PC-9 (cell line): ENCODE results near the gene ARHGEF17. TPM values are rescaled to one million over a fixed set of nuclear protein-coding genes. Genes with fewer than 3 reads are reported as not detected.

Experiments used
- BruUV-seq: library from RNA; stranded (reverse); fragments of 400-500 nt; replicated peaks from 2 replicates; lab custom pipeline; 2021; lab: Mats Ljungman, UMichigan
- CTCF ChIA-PET: fragments of 300-600 bp; sonication (Branson Sonifier 250); formaldehyde crosslinking; loops from one replicate; lab custom pipeline; 2022; ENCODE audit warnings: antibody characterized with exemption; lab: Charles Lee
- POLR2A ChIA-PET: fragments of 300-600 bp; sonication (Branson Sonifier 250); formaldehyde crosslinking; loops from one replicate; lab custom pipeline; 2022; ENCODE audit warnings: antibody characterized with exemption; ENCODE audit not compliant: unreplicated experiment; lab: Charles Lee
- DNase-seq, 2 experiments: peaks; one replicate each; pipeline versions ENCODE4 v3.0.0 to v3.0.0-alpha.2; 2015 to 2022; ENCODE audit warnings: mixed read lengths in 1 of 2
- H2AFZ ChIP-seq: fragments of 200-600 bp; sonication (generic); 2 replicates; pipeline ENCODE4 v1.8.1; 2017; ENCODE audit warnings: antibody characterized with exemption
- H3F3A ChIP-seq: fragments of 200-600 bp; sonication (generic); 2 replicates; pipeline ENCODE4 v1.8.1; 2017; ENCODE audit warnings: antibody characterized with exemption, mild to moderate bottlenecking, low read depth; ENCODE audit not compliant: insufficient read depth
- H3K27ac ChIP-seq: fragments of 200-600 bp; sonication (generic); 2 replicates; pipeline ENCODE4 v1.6.1; 2016; ENCODE audit warnings: mixed run types
- H3K27me3 ChIP-seq: fragments of 200-600 bp; sonication (generic); 2 replicates; pipeline ENCODE4 v1.6.1; 2016; ENCODE audit warnings: low read depth, mixed run types; ENCODE audit not compliant: insufficient read depth
- H3K36me3 ChIP-seq: fragments of 200-600 bp; sonication (generic); 2 replicates; pipeline ENCODE4 v1.6.1; 2016; ENCODE audit warnings: low read depth, mixed run types
- H3K4me1 ChIP-seq: fragments of 200-600 bp; sonication (generic); replicated peaks from 2 replicates; pipeline ENCODE4 v1.6.1; 2016; ENCODE audit warnings: mixed run types; ENCODE audit not compliant: insufficient read depth
- H3K4me2 ChIP-seq: fragments of 200-600 bp; sonication (generic); 2 replicates; pipeline ENCODE4 v1.6.1; 2017; ENCODE audit warnings: mixed run types
- H3K4me3 ChIP-seq: fragments of 200-600 bp; sonication (generic); 2 replicates; pipeline ENCODE4 v1.6.1; 2016; ENCODE audit warnings: mixed run types
- H3K79me2 ChIP-seq: fragments of 200-600 bp; sonication (generic); 2 replicates; pipeline ENCODE4 v1.6.1; 2017; ENCODE audit warnings: low read depth, mixed run types
- H3K9me2 ChIP-seq: fragments of 200-600 bp; sonication (generic); 2 replicates; pipeline ENCODE4 v1.8.1; 2017; ENCODE audit warnings: mild to moderate bottlenecking; ENCODE audit not compliant: insufficient read depth
- H3K9me3 ChIP-seq: fragments of 200-600 bp; sonication (generic); 2 replicates; pipeline ENCODE4 v1.8.1; 2016; ENCODE audit warnings: low read depth; ENCODE audit not compliant: insufficient read depth
- H4K20me1 ChIP-seq: fragments of 200-600 bp; sonication (generic); 2 replicates; pipeline ENCODE4 v1.8.1; 2017; ENCODE audit not compliant: insufficient read depth
- CTCF ChIP-seq: fragments of 200-600 bp; sonication (generic); conservative IDR thresholded peaks from 2 replicates; pipeline ENCODE4 v1.6.1; 2017; ENCODE audit warnings: mixed run types, antibody characterized with exemption, mild to moderate bottlenecking, moderate library complexity
- EZH2 ChIP-seq: fragments of 200-600 bp; sonication (generic); IDR thresholded peaks from 2 replicates; pipeline ENCODE4 v1.8.0; 2017; ENCODE audit warnings: antibody characterized with exemption, low read depth
- intact Hi-C: fragments of 100-400 bp; cut with micrococcal nuclease; formaldehyde crosslinking; loops from one replicate; pipeline ENCODE4 v1.10.0; 2022; ENCODE audit not compliant: unreplicated experiment
- total RNA-seq: library from RNA; stranded (reverse); gene quantifications from 2 replicates; pipeline ENCODE4 v1.2.3, GENCODE V29; 2021

ARHGEF17 gene
- total RNA-seq, 1 experiment from 2014 or later = 56.9 TPM

DNA sequence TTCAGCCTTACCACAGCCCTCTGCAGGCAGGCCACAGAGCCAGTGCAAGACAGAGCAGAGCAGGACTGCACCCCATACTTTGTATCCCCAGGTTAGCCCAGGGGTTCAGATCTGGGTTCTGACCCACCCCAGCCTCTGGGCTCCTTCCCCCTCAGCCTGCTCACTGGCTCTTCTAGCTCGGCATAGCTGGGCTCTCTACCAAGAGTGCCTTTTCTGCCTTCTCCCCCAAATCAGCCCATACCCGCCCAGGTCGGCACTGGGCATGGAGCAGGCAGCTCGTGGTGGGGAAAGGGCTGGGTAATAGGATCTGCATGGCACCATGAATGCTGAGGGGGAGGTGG lies 76.4 kb downstream of the ARHGEF17 start:
- DNase-seq = no peak

DNA sequence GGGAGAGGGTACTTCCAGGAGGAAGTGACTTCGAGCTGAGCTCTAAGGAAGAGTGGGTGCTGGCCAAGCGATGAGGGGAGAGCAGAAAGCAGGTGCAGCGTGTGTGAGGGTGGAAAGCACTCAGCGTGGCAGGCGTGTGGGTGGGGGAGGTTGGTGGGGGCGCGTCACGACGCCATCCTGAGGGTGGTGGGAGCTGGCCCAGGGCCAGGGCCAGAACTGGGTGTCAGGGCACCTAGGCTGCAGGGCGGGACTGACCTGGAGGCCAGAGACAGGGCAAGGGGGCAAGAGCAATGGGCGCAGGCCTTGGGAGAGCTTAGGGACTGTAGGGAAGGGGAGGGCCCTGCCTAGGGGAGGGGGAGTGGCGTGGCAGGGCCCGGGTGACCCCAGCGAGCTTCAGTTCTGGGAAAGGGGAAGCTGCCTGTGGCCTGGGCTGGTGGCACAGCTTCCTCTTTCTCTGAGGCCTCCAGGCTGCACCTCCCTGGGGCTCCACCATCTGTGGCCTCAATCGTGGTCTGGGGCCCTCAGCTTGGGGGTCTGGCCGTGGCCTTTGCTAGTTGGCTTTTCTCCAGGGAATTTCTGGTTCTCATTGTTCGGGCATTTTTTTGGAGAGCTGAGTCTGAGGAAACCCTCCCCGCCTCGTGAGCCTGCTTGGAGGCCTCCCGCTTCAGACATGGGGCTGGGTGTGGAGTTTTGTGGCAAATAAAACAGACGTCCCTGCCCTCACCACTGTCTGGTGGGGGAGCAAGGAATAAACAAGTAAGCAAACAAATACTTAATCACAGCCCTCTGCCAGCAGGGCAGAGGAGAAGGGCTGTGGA lies 77.0 kb downstream of the ARHGEF17 start:
- peaks cover 24% of the 10 kb centered on the region; the same call in 1 of the 2 replicates for H4K20me1 ChIP-seq
- no peak for DNase-seq
- no peaks in the 10 kb centered on the region for H3K9me3 ChIP-seq
- no peaks in the 10 kb centered on the region for H3K36me3 ChIP-seq
- H3K79me2 ChIP-seq = peaks cover 43% of the 10 kb centered on the region
- H3K9me2 ChIP-seq = no peaks in the 10 kb centered on the region
- CTCF ChIA-PET = interaction anchor here (0.5 to 1.2 kb wide), 2 partner anchors 34 to 1175 kb away, joined by 5 to 10 read pairs; no protein-coding TSS in a partner anchor
- H3F3A ChIP-seq = no peaks in the 10 kb centered on the region
- no TSS peak for BruUV-seq
- no peaks in the 10 kb centered on the region for H3K27me3 ChIP-seq
- H3K27ac ChIP-seq = no peak overlapping the region
- TF ChIP-seq EZH2 = no peak
- no peak for TF ChIP-seq CTCF
- no peak overlapping the region for H2AFZ ChIP-seq
- POLR2A ChIA-PET = no interaction called here
- no peak overlapping the region for H3K4me2 ChIP-seq
- 0 out of 2 replicates have a peak, but pooled peaks cover 14% of the 10 kb centered on the region for H3K4me1 ChIP-seq
- H3K4me3 ChIP-seq = no peak overlapping the region
- intact Hi-C loops = loop anchor here (5.0 to 10.0 kb wide), 2 partner anchors 553 to 700 kb away; no protein-coding TSS in a partner anchor

More for the DNA sequence above, 76.4 kb downstream of the ARHGEF17 start:
- Histone ChIP-seq H3K4me2 (no peak overlapping the region), H3F3A (no peaks in the 10 kb centered on the region), H3K27me3 (no peaks in the 10 kb centered on the region), H3K27ac (no peak overlapping the region), H2AFZ (no peak overlapping the region), H3K36me3 (no peaks in the 10 kb centered on the region), H3K9me2 (no peaks in the 10 kb centered on the region), H3K79me2 (peaks cover 48% of the 10 kb centered on the region), H3K9me3 (no peaks in the 10 kb centered on the region), H3K4me3 (no peak overlapping the region), H4K20me1 (peaks cover 24% of the 10 kb centered on the region; the same call in 1 of the 2 replicates), H3K4me1 (0 out of 2 replicates have a peak, but pooled peaks cover 14% of the 10 kb centered on the region)
- POLR2A ChIA-PET = no interaction called here
- BruUV-seq = no TSS peak
- intact Hi-C loops = loop anchor here (10.0 kb wide), 1 partner anchor 700 kb away; no protein-coding TSS in a partner anchor
- CTCF ChIA-PET = interaction anchor here (0.5 to 1.2 kb wide), 2 partner anchors 33 to 1176 kb away, joined by 5 to 10 read pairs; no protein-coding TSS in a partner anchor
- no peak for TF ChIP-seq EZH2
- no peak for TF ChIP-seq CTCF

GRCh38 chr11:73386016-73386415 lies 77.9 kb downstream of the ARHGEF17 start:
- Histone ChIP-seq H3K4me2 (no peak overlapping the region), H3F3A (no peaks in the 10 kb centered on the region), H3K36me3 (no peaks in the 10 kb centered on the region), H3K9me2 (no peaks in the 10 kb centered on the region), H3K4me3 (no peak overlapping the region), H3K4me1 (0 out of 2 replicates have a peak, but pooled peaks cover 14% of the 10 kb centered on the region), H3K79me2 (peaks cover 33% of the 10 kb centered on the region), H3K27ac (no peak overlapping the region), H3K9me3 (no peaks in the 10 kb centered on the region), H4K20me1 (peaks cover 24% of the 10 kb centered on the region; the same call in 1 of the 2 replicates), H2AFZ (no peak overlapping the region), H3K27me3 (no peaks in the 10 kb centered on the region)
- BruUV-seq = no TSS peak
- TF ChIP-seq CTCF (no peak), EZH2 (no peak)
- ChIA-PET CTCF (no interaction called here), POLR2A (no interaction called here)
- DNase-seq = no peak
- intact Hi-C loops = loop anchor here (5.0 to 10.0 kb wide), 2 partner anchors 554 to 701 kb away; no protein-coding TSS in a partner anchor
